HG02642 (cell line): Measurements from ENCODE around the gene RASA3.
A peak's percentile ranks its signal among the peaks of the same experiment; 100 is the strongest.

Experiments
- ATAC-seq: cut with Tn5 transposase; IDR thresholded peaks from one replicate; pipeline ENCODE4 v1.9.1; 2021; ENCODE audit warnings: mild to moderate bottlenecking; ENCODE audit not compliant: unreplicated experiment, poor library complexity

Gene RASA3

DNA sequence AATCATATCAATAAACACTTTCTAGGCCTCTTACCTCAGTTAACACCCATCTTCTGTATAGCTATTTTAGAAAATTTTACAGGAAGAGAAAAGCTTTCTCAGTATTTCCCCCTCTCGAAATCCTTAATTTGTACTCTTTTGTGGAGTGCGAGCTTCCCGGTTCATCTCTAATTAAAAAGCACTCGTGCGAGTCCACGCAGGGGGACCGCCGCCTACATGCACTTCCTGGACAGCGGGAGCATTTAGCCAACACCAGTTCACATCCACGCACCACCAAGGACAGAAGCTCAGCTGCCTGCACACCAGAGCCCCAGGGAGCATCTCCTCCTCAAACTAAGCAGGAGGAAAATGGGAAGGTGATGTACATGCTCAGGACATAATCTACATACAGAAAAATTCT lies 60.0 kb downstream of the RASA3 start:
- ATAC-seq = no peak

GRCh38 chr13:114071991-114072390 lies 60.4 kb downstream of the RASA3 start:
- ATAC-seq = no peak

DNA sequence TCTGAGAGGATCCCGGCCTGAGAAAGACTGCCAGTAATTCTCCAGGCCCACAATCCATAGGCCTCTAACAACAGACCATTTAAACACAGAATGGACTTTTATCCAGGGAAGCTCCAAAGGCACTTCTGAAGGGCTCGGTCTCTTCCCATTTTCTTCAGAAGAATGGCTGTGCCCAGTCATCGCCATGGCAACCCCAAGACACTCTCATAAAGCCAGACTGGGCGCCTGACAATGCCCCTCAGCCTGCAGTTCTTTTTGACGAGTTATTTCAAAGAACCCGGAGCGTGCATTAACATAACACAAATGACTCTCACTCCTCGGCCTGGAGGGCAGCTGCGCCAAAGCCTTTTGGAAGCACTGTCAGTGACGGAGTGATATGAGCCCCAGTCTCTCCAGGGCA lies 61.0 kb downstream of the RASA3 start:
- no peak for ATAC-seq

DNA sequence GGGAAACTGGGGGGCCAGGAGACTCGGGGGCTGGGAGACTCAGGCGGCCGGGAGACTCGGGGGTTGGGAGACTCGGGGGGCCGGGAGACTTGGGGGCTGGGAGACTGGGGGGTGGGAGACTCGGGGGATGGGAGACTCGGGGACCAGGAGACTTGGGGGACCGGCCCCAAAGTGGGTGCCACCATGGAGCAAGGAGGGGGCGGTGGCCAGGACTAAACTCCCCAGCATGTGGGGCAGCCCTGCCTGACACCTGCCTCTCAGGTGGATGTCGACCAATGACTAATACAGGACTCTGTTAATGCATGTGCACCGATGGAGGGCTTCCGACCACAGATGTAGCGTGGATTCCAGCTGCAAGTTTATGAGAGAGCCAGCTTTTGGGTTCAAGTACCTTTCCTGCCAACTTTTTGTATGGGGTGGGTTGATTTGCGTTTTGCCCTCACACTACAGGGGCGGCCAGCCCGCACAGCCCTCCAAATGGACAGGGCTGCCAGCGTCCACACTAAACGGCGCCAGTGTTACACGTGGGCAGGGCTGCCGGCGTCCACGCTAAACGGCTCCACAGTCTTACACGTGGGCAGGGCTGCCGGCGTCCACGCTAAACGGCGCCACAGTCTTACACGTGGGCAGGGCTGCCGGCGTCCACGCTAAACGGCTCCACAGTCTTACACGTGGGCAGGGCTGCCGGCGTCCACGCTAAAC lies 62.2 kb downstream of the RASA3 start:
- ATAC-seq = no peak

DNA sequence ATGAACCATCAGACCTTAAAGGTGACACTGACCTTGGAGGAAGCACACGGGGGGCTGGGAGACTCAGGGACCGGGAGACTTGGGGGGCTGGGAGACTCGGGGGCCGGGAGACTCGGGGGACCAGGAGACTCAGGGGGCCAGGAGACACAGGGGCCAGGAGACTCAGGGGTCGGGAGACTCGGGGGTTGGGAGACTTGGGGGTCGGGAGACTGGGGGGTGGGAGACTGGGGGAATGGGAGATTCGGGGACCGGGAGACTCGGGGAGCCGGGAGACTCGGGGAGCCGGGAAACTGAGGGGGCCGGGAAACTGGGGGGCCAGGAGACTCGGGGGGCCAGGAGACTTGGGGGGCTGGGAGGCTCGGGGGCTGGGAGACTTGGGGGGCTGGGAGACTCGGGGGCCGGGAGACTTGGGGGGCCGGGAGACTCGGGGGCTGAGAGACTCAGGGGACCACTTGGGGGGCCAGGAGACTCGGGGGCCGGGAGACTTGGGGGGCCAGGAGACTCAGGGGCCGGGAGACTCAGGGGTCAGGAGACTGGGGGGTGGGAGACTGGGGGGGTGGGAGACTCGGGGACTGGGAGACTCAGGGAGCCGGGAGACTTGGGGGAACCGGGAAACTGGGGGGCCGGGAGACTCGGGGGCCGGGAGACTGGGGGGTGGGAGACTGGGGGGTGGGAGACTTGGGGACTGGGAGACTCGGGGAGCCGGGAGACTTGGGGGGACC lies 62.9 kb downstream of the RASA3 start:
- no peak for ATAC-seq

- ATAC-seq = no peak
Observed at GRCh38 chr13:114068656-114069318, 63.6 kb downstream of the RASA3 start.

- peak; percentile 36 for ATAC-seq
Observed at GRCh38 chr13:114067886-114068651, 64.4 kb downstream of the RASA3 start.

DNA sequence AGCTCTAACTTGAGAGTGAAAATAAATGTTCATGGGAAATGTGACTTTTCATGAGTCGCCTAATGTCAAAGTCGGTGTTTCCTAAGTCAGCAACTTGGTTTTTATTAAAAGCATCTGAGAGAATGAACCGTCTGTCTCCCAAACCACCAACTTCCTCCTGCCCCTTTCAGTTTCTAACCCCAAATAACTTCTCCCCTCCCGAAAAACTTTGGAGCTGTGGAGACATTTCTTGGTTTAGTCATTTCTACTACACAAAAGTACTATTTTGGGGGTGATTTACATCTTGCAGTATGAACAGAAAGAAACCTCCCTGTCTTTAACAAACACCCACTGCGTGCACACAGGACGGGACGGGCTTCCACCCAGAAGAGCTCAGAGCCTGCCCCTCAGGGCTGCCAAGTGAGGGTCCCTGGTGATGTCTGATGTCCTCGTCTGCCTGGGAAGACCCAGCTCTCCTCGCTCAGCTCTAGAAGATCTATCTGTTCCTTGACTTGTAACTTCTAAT lies 65.0 kb downstream of the RASA3 start:
- peak; percentile 61 for ATAC-seq

- ATAC-seq = peak; percentile 12
Observed at GRCh38 chr13:114066956-114067355, 65.5 kb downstream of the RASA3 start.

GRCh38 chr13:114065926-114066774 lies 66.3 kb downstream of the RASA3 start:
- no peak for ATAC-seq

DNA sequence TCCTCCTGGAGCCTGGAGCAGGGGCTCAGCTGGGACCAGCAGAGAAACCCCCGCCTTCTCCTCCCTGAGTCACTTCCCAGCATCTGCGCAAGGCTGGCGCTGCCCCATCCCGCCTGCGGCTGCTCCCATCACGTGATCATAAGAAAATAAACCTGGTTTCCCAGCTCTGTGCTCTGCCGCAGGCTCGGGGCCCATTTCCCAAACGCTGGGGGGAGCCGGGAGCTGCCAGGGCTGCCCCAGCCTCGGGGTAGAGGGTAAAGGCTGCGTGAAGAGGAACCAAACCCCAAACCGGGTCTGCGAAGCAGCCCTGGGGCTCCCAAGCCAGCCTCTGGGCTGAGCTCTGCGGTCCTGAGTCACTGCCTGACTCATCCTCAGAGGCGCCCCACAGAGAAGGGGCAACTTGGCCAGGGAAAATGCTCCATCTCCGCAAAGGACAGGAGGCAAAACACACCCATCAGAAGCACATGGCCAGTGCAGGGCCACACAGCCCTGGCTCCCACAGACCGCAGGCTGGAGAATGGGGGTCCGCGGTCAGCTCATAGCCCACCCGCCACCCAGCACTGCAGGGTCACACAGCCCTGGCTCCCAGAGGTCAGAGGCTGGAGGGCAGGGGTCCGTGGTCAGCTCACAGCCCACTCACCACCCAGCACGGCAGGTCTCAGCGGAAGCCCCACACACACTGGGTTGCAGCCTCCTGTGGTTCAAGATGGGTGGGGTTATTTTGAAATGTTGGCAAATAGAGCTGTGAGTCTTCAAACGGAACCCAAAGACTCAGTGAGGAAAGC lies 67.1 kb downstream of the RASA3 start:
- ATAC-seq = peak; percentile 47

- no peak for ATAC-seq
Observed at GRCh38 chr13:114064450-114065140, 67.8 kb downstream of the RASA3 start.

DNA sequence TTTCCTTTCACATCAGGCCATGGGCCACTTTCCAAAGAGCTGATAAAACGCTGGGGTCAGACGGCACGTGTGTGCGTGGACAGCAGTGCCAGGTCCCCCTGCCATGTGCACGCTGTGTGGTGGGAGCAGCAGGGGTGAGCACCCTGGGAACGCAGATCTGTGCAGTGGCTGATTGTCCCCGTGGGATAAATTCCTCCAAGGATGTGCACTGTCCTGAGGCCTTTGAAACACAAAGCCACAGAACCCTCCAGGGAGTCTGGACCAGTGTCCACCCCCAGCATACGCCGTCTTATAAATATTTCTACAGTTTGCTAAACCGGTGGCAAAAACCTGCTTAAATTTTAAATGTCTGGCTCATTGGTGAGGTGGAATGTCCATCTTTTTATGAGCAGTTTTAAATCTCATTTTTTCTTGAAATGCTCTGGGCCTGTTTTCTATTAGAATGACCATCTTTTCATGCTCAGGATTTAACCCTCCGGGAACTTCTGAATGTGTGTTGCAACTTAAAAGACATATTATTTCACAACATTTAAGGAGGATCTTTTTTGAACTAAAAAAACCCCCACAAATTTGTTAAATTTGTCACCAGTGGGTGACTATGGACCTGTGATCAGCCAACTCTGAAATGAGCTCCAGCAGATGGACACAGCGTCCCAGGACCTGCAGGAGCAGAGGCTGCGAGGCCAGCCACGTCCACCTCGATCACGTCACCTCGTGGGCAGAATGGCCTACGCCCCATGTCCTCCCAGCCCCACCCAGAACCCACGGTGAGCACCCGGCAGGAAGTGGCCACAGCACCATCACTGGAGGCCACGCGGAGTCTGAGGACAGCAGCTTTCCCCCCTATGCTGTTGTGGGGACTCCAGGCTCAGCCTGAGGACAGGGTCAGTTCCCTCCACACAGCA lies 68.6 kb downstream of the RASA3 start:
- ATAC-seq = no peak

DNA sequence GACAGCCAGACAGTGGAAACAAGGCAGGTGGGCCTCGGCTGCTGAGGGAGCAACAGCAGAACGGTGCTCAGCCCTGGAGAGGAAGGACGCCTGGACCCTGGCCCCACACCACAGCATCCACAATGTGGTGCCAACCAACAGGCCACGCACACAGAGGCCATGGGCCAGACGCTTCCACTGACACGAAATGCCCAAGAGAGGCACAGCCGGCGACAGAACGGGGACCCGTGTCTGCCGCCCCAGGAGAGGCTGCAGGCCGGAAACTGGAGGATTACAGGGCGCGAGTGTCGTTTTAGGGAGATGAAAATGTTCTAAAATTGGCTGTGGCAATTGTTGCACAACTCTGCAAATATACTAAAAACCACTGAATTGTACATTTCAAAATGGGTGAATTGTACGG lies 69.7 kb downstream of the RASA3 start:
- no peak for ATAC-seq

GRCh38 chr13:114062341-114062740 lies 70.1 kb downstream of the RASA3 start:
- no peak for ATAC-seq

DNA sequence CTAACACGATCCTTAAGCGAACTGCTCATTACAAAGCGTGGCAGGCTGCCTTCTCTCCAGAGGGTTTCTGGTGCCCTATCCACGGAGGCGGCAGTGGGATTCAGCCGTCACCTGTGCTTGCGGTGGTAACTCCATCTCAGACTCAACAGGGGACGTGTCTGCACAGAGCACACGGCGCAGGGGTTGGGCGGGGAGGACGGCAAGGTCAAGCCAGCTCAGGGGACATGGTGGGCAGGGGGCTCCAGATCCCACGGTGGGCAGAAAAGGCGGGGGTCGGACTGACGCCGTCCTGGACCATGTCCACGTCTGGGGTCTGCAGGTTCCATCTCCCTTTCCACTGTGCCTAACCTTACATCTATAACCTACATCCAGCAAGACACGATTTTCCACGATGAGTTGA lies 70.7 kb downstream of the RASA3 start:
- ATAC-seq = no peak

DNA sequence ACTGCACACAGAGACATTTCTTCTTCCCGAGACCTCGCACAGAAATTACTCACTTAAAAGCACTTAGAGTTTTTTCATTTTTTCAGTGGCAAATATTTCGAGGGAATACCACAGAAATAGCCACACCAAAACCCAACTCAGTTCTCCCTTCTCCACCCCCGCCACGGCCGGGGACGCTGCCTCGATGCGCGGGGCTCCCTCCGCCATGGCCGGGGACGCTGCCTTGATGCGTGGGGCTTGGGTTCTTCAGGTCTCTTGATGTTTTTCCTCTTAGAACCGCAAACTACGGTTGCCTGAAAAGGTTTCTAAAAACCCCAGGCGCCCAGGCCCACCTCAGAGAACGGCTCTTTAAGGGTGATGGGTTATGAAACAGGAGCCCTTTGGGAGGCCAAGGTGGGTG lies 71.4 kb downstream of the RASA3 start:
- no peak for ATAC-seq
